NCI-H524 treated with DMSO at 0.1 percent for 48 hours (cell line): ENCODE measurements around the gene CACNB2.
"Not testable (repeated sequence)": the region's sequence is repeated elsewhere in the genome, so short reads cannot be mapped to it uniquely, and the experiment has no call there.

Source experiments
- DNase-seq: peaks from one replicate; lab custom pipeline; 2025; lab: John Stamatoyannopoulos, UW

Gene CACNB2

GRCh38 chr10:18570386-18570785 is 430.2 kb downstream of the CACNB2 start:
- DNase-seq: not testable (repeated sequence)

GRCh38 chr10:18571076-18571475 is 430.9 kb downstream of the CACNB2 start:
- DNase-seq: no peak

GRCh38 chr10:18571780-18572179 is 431.6 kb downstream of the CACNB2 start:
- no peak for DNase-seq

- no peak for DNase-seq
Measured at GRCh38 chr10:18572959-18573561, 432.8 kb downstream of the CACNB2 start.

GRCh38 chr10:18576586-18576985 is 436.4 kb downstream of the CACNB2 start:
- no peak for DNase-seq

GRCh38 chr10:18577823-18578685 is 437.8 kb downstream of the CACNB2 start:
- no peak for DNase-seq

- DNase-seq: no peak
Measured at GRCh38 chr10:18582803-18583202, 442.6 kb downstream of the CACNB2 start.

- DNase-seq: no peak
Measured at GRCh38 chr10:18583575-18584270, 443.5 kb downstream of the CACNB2 start.

GRCh38 chr10:18586637-18587036 is 446.4 kb downstream of the CACNB2 start:
- DNase-seq: not testable (repeated sequence)

- DNase-seq: not testable (repeated sequence)
Measured at GRCh38 chr10:18591141-18591540, 450.9 kb downstream of the CACNB2 start.
